C1 segment of cervical spinal cord (tissue), 14 donors: Measurements from ENCODE around the gene NPIPB2.
"Not testable (repeated sequence)": the region's sequence is repeated elsewhere in the genome, so short reads cannot be mapped to it uniquely, and the experiment has no call there.

ENCODE experiments used
- DNase-seq, 14 donors: peaks; one replicate each; lab custom pipeline; 2025; lab: John Stamatoyannopoulos, UW

Gene NPIPB2

GRCh38 chr16:11962457-11962856, 20.6 kb upstream of the NPIPB2 start:
- not testable (repeated sequence) for DNase-seq

GRCh38 chr16:11957591-11958395, 15.9 kb upstream of the NPIPB2 start:
- no peak for DNase-seq

DNA sequence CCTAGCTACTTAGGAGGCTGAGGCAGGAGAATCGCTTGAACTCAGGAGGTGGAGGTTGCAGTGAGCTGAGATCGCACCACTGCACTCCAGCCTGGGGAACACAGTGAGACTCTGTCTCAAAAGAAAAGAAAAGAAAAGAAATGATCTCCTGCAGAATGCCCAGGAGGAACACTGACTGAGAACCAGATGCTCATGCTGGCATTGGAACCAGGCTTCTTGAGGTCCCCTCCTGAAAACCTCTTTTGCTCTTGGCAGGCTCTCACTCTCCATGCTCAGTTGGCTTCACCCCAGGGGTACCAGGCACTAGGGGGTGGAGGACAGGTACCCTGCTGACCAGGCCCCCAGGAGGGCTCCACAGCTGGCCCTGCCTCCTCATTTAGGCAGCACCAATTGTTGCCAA, 14.7 kb upstream of the NPIPB2 start:
- DNase-seq: no peak

GRCh38 chr16:11955713-11956123, 13.9 kb upstream of the NPIPB2 start:
- no peak for DNase-seq

GRCh38 chr16:11953576-11953975, 11.7 kb upstream of the NPIPB2 start:
- DNase-seq: not testable (repeated sequence)

DNA sequence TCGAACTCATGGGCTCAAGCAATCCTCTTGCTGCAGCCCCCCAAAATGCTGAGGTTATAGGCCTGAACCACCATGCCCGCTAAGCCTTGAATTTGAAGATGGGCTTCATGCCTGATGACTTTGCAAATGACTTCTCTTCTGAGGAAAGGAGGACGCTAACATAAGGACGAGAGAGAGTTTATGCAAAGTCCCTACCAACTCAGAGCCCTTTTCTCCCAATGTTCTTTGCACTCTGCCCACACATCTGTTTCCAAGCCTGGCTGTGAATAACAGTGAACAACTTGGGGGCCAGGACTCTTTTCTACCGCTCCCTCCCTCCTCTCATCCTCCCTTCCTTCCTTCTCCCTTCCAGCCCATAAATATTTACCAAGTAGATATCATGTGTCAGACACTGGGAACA, 8.5 kb upstream of the NPIPB2 start:
- no peak for DNase-seq

DNA sequence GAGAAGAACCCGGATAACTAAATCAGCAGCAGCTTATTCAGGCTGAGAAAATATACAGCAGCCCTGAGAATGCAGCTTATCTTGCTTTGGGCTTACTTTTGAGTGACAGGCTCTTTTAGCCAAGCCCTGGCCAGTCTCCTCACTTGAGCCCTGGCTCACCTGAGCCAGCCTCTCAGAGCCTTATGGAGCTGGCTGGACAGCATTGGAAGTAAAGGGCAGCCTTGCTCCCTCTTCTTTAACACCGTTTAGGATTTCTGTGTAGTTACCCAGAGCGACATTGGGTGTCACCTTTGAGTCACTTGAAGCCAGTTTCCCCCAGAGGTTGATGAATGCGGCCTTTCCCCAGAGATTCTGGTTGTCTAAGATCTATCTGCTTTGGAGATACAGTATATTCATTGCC, 7.7 kb upstream of the NPIPB2 start:
- peak in 7 of 14 donors; percentile 2 to 30 (median 8) for DNase-seq

DNA sequence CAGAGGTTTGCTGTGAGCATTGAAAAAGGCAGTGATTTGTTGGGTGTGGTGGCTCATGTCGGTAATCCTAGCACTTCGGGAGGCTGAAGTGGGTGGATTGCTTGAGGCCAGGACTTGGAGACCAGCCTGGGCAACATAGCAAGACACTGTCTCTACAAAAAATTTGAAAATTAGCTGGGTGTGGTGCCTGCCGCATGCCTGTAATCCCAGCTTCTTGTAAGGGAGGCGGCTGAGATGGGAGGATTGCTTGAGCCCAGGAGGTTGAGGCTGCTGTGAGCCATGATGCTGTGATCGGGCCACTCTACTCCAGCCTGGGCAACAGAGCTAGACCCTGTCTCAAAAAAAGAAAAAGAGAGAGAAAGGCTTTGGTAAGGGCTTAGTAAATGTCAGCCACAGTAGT, 7.0 kb upstream of the NPIPB2 start:
- no peak for DNase-seq

- no peak for DNase-seq
Observed at GRCh38 chr16:11946433-11946832, 4.6 kb upstream of the NPIPB2 start.

- not testable (repeated sequence) for DNase-seq
Observed at GRCh38 chr16:11927350-11927749, 14.5 kb downstream of the NPIPB2 start.

- DNase-seq: not testable (repeated sequence)
Observed at GRCh38 chr16:11924046-11924445, 17.8 kb downstream of the NPIPB2 start.

DNA sequence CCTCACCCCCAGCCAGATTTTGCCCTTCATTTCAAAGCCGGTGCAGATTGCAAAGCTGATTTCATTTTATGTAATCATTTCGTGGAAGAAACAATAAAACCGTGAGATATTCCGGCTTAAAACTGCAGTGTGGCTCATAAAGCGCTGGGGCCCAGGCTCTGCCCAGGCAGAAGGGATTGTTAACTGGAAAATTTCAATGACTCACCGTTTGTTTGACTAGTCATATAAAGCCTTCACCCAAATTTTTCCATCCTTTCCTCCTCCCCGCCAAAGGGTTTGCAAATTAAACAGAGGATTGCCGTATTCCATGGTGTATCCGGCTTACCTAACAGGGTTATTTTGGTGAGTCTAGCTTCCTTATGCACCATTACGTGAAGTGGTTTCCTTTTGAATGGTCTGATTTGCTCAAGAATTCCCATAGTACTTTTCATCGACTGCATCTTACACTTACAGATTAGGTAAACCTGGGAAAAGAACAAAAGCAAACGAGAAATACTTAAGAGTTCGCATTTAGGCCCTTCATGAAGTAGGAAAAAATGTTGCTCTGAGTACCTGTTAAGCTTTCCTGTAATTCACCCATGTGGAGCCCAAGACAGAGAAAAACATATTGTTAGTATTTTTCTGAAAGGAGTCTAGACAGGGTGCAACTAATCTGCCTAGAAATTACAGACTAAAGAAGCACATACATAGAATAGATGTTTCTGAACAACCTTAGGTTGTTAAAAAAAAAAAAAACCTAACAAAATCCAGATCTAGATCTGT, 25.1 kb downstream of the NPIPB2 start:
- no peak for DNase-seq

- peak; percentile 91 to 100 (median 98) for DNase-seq
Observed at GRCh38 chr16:11915644-11916523, 26.0 kb downstream of the NPIPB2 start, which contains the start of gene GSPT1. Gene GSPT1 (minus strand): TSS chr16:11915956. CDS start chr16:11915720, 236 bp downstream.

GRCh38 chr16:11915114-11915643, 26.7 kb downstream of the NPIPB2 start:
- peak in 8 of 14 donors; percentile 27 to 84 (median 54) for DNase-seq

GRCh38 chr16:11914210-11915113, 27.4 kb downstream of the NPIPB2 start:
- DNase-seq: peak in 3 of 14 donors; percentile 7 to 29 (median 21)

DNA sequence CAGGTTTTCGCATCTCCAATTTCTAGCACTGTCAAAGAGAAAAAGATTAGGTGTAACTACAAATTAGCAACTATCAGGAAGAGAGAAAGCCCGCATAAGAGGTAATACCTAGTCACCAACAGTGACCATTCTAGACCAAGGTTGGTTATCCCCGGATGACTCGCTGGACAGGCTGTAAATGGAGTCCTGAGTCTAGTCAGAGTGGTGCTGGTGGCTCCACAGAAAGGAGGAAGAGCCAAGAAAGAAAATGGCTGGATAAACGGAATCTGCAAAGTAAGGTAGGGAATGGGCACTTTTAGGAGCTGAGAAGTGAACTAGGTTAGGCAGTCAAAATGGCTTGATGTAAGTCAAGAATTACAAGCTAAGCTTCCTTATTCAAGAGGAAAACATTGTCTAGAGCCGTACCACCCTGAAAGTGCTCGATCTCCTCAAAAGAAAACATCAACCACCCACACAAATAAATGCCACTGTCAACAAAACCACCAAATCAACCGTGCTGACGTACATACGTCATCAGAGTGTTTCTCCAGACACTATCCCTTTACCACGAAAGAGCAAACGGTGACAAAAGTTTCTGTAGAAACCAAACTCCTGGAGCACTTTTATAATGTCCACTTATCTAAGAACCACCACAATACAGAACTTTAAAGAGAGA, 28.3 kb downstream of the NPIPB2 start:
- no peak for DNase-seq

DNA sequence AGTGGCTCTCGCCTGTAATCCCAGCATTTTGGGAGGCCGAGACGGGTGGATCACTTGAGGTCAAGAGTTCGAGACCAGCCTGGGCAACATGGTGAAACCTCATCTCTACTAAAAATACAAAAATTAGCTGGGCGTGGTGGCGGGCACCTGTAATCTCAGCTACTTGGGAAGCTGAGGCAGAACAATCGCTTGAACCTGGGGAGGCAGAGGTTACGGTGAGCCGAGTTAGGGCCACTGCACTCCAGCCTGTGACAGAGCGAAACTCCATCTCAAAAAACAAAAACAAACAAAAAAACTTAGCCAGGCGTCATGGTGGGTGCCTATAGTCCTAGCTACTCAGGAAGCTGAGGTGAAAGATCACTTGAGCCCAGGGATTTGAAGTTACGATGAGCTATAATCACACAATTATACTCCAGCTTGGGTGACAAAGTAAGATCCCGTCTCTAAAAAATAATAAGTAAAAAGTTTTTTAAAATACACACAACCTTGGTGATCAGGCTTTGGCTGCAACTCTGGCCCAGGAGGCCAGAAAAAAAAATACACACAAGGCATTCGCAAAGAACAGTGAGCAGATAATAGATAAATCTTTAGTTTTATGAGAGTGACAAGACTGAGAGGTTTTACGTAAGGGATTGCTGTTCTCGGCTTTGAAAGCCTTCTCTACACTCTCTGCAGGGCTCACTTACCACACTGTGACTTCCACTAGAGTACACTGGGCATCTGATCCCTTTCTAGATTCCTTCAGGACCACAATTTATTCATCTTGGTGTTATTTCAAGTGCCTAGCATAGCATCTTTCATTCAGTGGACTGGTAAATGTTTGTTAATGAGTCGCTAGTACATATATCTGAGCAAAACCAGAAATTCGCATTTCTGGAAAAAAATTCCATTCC, 31.9 kb downstream of the NPIPB2 start:
- no peak for DNase-seq

DNA sequence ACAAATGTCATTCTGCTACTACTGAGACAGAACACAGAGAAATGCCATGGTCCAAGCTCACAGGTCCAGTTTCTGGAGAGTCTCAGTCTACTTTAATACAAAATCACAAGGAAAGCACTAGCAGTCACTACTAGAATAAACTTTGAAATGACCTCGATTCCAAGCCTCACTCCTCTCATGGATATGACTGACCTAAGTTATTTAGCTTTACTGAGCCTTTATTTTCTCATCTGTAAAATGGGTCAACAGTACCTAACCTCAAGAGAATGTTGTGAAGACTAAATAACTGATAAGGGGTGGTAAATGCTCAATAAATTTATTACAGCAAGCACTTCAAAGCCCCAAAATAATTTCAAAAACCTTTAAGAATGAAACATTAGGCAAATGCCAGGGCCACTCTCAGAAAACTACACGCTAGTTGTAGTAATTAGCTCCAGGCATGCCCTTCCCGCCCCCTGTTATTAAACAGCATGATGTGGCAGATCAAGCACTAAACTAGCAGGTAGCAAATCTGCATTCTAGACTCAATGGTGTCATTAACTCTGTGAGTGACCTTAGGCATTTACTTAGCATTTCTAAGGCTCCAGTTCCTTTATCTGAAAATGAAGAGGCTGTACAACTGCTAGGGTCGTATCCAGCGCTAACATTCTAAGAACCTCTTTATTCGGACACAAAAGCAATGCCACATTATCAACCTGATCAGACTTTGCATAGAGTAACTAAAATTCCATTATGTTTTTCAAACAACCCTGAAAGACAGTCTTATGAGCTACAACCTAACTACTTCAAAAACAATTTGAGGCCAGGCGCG, 34.5 kb downstream of the NPIPB2 start:
- no peak for DNase-seq
